B cell (primary cell): ENCODE measurements around the gene ASB7. TPM values are rescaled to one million over a fixed set of nuclear protein-coding genes. Genes with fewer than 3 reads are reported as not detected.
A peak's percentile ranks its signal among the peaks of the same experiment; 100 is the strongest.

Source experiments
- ATAC-seq: fragments of 200-7000 bp; cut with Tn5 transposase; one replicate; pipeline ENCODE4 v1.10.0; 2021; ENCODE audit warnings: low read depth, mild to moderate bottlenecking, moderate number of reproducible peaks, moderate library complexity
- CTCF ChIA-PET: fragments of 350-600 bp; sonication (Branson Sonifier 250); formaldehyde crosslinking; loops from one replicate; lab custom pipeline; 2021; ENCODE audit warnings: antibody characterized with exemption, inconsistent platforms; lab: Charles Lee
- POLR2A ChIA-PET: fragments of 350-600 bp; sonication (Branson Sonifier 250); formaldehyde crosslinking; loops from one replicate; lab custom pipeline; 2021; ENCODE audit warnings: antibody characterized with exemption; lab: Charles Lee
- DNase-seq: peaks from one replicate; pipeline ENCODE4 v3.0.0; 2013
- H2AFZ ChIP-seq: 2 replicates; pipeline ENCODE4 v1.6.1; 2012; ENCODE audit warnings: mild to moderate bottlenecking, low read depth, low read length; ENCODE audit not compliant: insufficient read depth, poor library complexity, severe bottlenecking
- H3K27ac ChIP-seq, 2 donors: 1 replicate in 1 of 2; 2 replicates in 1 of 2; pipeline ENCODE4 v1.5.1; 2012 to 2013; ENCODE audit warnings: low read length in 2 of 2, mild to moderate bottlenecking in 2 of 2, moderate library complexity in 1 of 2
- H3K27me3 ChIP-seq, 4 experiments: fragments of 200-600 bp in 1 of 4; sonication (generic) in 1 of 4; replicated peaks in 1 of 4; 1 replicate in 2 of 4; 2 replicates in 2 of 4; pipeline versions ENCODE4 v1.6.1 to v1.7.0; 2013 to 2016; ENCODE audit warnings: low read length in 3 of 4, mild to moderate bottlenecking in 2 of 4, mixed read lengths in 1 of 4, moderate library complexity in 1 of 4; ENCODE audit not compliant: insufficient read depth in 4 of 4, control insufficient read depth in 3 of 4; ENCODE audit errors: control extremely low read depth in 1 of 4
- H3K36me3 ChIP-seq, 2 experiments: replicated peaks in 1 of 2; 1 replicate in 1 of 2; 2 replicates in 1 of 2; pipeline versions ENCODE4 v1.6.1 to v1.7.1; 2013; ENCODE audit warnings: low read length in 1 of 2; ENCODE audit not compliant: insufficient read depth in 2 of 2, control insufficient read depth in 1 of 2; ENCODE audit errors: control extremely low read depth in 1 of 2, extremely low read depth in 1 of 2
- H3K4me1 ChIP-seq, 2 donors: fragments of 200-600 bp in 1 of 2; sonication (generic) in 1 of 2; 1 replicate in 1 of 2; 2 replicates in 1 of 2; pipeline versions ENCODE4 v1.5.1 to v1.6.1; 2013 to 2017; ENCODE audit warnings: low read length in 2 of 2; ENCODE audit not compliant: control insufficient read depth in 2 of 2, insufficient read depth in 2 of 2
- H3K4me2 ChIP-seq: replicated peaks from 2 replicates; pipeline ENCODE3; 2012; ENCODE audit warnings: mild to moderate bottlenecking, low read depth, low read length; ENCODE audit not compliant: poor library complexity, severe bottlenecking
- H3K4me3 ChIP-seq, 5 experiments: fragments of 200-600 bp in 1 of 5; sonication (generic) in 1 of 5; 1 replicate in 3 of 5; 2 replicates in 2 of 5; pipeline versions ENCODE4 v1.5.1 to v1.7.0; 2011 to 2016; ENCODE audit warnings: low read length in 4 of 5, mild to moderate bottlenecking in 4 of 5, low read depth in 2 of 5, control low read depth in 1 of 5, moderate library complexity in 1 of 5; ENCODE audit not compliant: insufficient read depth in 1 of 5; ENCODE audit errors: control extremely low read depth in 1 of 5, extremely low read depth in 1 of 5
- H3K79me2 ChIP-seq: fragments of 200-600 bp; sonication (generic); one replicate; pipeline ENCODE4 v1.6.0; 2016; ENCODE audit warnings: low read length; ENCODE audit not compliant: control insufficient read depth, insufficient read depth
- H3K9ac ChIP-seq: fragments of 200-600 bp; sonication (generic); 2 replicates; pipeline ENCODE4 v1.6.1; 2017; ENCODE audit warnings: mild to moderate bottlenecking, low read length, moderate library complexity
- H3K9me3 ChIP-seq, 3 donors: one replicate each; pipeline versions ENCODE4 v1.6.1 to v1.7.1; 2013; ENCODE audit warnings: low read length in 2 of 3; ENCODE audit not compliant: control insufficient read depth in 2 of 3, insufficient read depth in 1 of 3; ENCODE audit errors: control extremely low read depth in 1 of 3
- H4K20me1 ChIP-seq: 2 replicates; pipeline ENCODE4 v1.6.0; 2012; ENCODE audit warnings: mild to moderate bottlenecking, low read length; ENCODE audit not compliant: insufficient read depth, control insufficient read depth, poor library complexity, severe bottlenecking
- H3K27ac Mint-ChIP-seq: one replicate; pipeline ENCODE4 v1.8.0; 2021; ENCODE audit warnings: mixed read lengths
- H3K27me3 Mint-ChIP-seq: one replicate; pipeline ENCODE4 v1.8.0; 2021; ENCODE audit warnings: mixed read lengths
- H3K4me1 Mint-ChIP-seq: one replicate; pipeline ENCODE4 v1.8.0; 2021; ENCODE audit warnings: mixed read lengths
- H3K4me3 Mint-ChIP-seq: one replicate; pipeline ENCODE4 v1.8.0; 2021; ENCODE audit warnings: mixed read lengths
- H3K9me3 Mint-ChIP-seq: one replicate; pipeline ENCODE4 v1.8.0; 2022; ENCODE audit warnings: mixed read lengths; ENCODE audit not compliant: insufficient read depth
- CTCF ChIP-seq: fragments of 200-600 bp; IDR thresholded peaks from one replicate; pipeline ENCODE4 v1.8.0; 2022; ENCODE audit warnings: antibody characterized with exemption, mild to moderate bottlenecking
- EZH2 ChIP-seq: IDR thresholded peaks from 2 replicates; pipeline ENCODE4 v1.6.1; 2012; ENCODE audit warnings: borderline replicate concordance, low read depth, mild to moderate bottlenecking, moderate library complexity, low read length; ENCODE audit not compliant: insufficient read depth, poor library complexity, severe bottlenecking
- whole genome bisulfite sequencing: methylation state at CpG from one replicate; pipeline ENCODE4 v1.1.5; 2013; ENCODE audit warnings: missing lambda C conversion rate; ENCODE audit not compliant: insufficient coverage; 5-methylcytosine and 5-hydroxymethylcytosine counted together
- intact Hi-C: fragments of 100-400 bp; cut with micrococcal nuclease; formaldehyde crosslinking; loops from one replicate; pipeline ENCODE4 v1.10.0; 2022
- polyA minus RNA-seq: library from RNA; depleted of rRNA, polyadenylated mRNA; stranded (reverse); fragments of >200 nt; gene quantifications from 2 replicates; pipeline ENCODE4 v1.2.3, GENCODE V29; 2012
- polyA plus RNA-seq: library from polyadenylated mRNA; depleted of rRNA; stranded (reverse); fragments of >200 nt; gene quantifications from 2 replicates; pipeline ENCODE4 v1.2.3, GENCODE V29; 2012
- total RNA-seq, 2 donors: library from RNA; stranded (reverse); fragments of 120-200 nt in 1 of 2; gene quantifications; 1 replicate in 1 of 2; 2 replicates in 1 of 2; pipeline versions ENCODE4 v1.2.3 to v1.2.4, GENCODE V29; 2013 to 2022

ASB7 gene
- total RNA-seq (25.0 and 26.5 TPM in 2 replicates), polyA plus RNA-seq (12.1 and 15.1 TPM in 2 replicates), polyA minus RNA-seq (19.7 and 25.1 TPM in 2 replicates)
- 19.8 TPM for total RNA-seq (2013)

DNA sequence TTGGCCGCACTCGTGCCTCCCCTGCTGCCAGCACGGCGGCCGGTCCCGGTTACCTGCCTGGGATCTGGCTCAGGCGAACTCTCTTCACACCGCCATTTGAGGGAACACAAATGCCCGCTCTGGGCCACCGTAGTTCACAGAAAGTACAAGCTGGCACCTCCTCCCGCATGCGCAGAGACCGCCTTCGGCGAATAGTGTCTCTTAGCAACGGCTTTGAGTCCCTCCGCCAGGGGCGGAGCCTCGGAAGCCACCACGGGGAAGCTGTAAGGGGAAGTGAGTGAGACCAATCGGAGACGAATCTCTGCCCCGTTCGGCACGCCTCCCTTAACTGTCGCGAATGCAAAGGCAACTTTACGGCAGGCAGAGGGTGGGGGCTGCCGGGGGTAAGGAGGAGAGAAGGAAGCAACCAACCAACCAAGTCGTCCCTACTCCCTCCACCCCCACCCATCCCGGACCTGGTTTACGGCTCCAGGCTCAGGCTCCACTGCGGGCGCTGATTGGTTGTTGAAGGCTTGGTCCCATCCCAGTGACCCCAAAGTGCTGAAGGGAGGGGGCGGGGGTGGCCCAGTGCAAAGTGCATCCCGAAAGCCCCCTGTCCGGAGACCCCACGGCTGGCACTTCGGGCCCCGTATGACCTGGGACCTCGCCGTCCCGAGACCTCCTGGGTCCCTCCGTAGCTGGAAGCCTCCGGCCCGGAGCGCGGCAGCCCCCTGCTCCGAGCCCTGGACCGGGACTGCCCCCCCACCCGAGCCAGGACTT, at the start of gene ASB7, which contains the start of gene LINS1:
Gene ASB7 (plus strand): TSS at position 526 of the 759 bp plus-strand sequence. CDS start 9,628 bp downstream, outside the sequence.
Gene LINS1 (minus strand): TSS at position 121 of the 759 bp plus-strand sequence. CDS start 21,342 bp downstream, outside the sequence.
- Mint-ChIP-seq H3K27ac (no peak within 1 kb of the TSS), H3K4me1 (peaks cover 42% of the 10 kb centered on the region)
- peaks cover 20% of the 10 kb centered on the region in 2 donors for H3K4me1 ChIP-seq

More for the DNA sequence above, at the start of gene ASB7, which contains the start of gene LINS1:
- H3K27me3 ChIP-seq, result no peaks in the 10 kb centered on the region
- ChIA-PET POLR2A (interaction anchor here (1.0 kb wide), 1 partner anchor 319 kb away, joined by 3 read pairs; no protein-coding TSS in a partner anchor), CTCF (interaction anchor here (1.0 to 1.8 kb wide), 7 partner anchors 23 to 686 kb away, joined by 3 to 5 read pairs (median 5); no protein-coding TSS in a partner anchor)
- intact Hi-C loops, result loop anchor here (1.0 to 5.0 kb wide), 12 partner anchors 65 to 1955 kb away; partner anchors contain the start of genes IGF1R, LRRC28, LYSMD4 and TARS3
- peak within 1 kb of the TSS; percentile 91 for H3K4me2 ChIP-seq
- H2AFZ ChIP-seq, result peak within 1 kb of the TSS; percentile 92
- under 1% methylated on average over 40 of the region's 51 CpGs for WGBS
- ATAC-seq (peak; percentile 86), DNase-seq (peak; percentile 100)
- Mint-ChIP-seq H3K27me3 (no peaks in the 10 kb centered on the region), H3K4me3 (no peak within 1 kb of the TSS), H3K9me3 (no peaks in the 10 kb centered on the region)
- peaks cover 87% of the 10 kb centered on the region for H3K79me2 ChIP-seq
- H3K27ac ChIP-seq, result peak within 1 kb of the TSS; percentile 77 to 93
- peaks cover 10% of the 10 kb centered on the region for H4K20me1 ChIP-seq
- H3K9ac ChIP-seq, result peak within 1 kb of the TSS; percentile 91
- no peak for TF ChIP-seq CTCF
- no peak for TF ChIP-seq EZH2
- peak within 1 kb of the TSS; percentile 67 to 95 (median 92) for H3K4me3 ChIP-seq
- peaks cover 0 to 14% of the 10 kb centered on the region in 2 experiments for H3K36me3 ChIP-seq
- H3K9me3 ChIP-seq, result no peaks in the 10 kb centered on the region
